H1 (cell line): Measurements from ENCODE around the gene NEDD1. TPM values are rescaled to one million over a fixed set of nuclear protein-coding genes. Genes with fewer than 3 reads are reported as not detected.

Source experiments
- CTCF ChIA-PET: fragments of 300-600 bp; sonication (Branson Sonifier 250); formaldehyde crosslinking; loops from one replicate; lab custom pipeline; 2021; ENCODE audit not compliant: partially characterized antibody; lab: Charles Lee
- POLR2A ChIA-PET: fragments of 300-600 bp; sonication (Branson Sonifier 250); formaldehyde crosslinking; loops from one replicate; lab custom pipeline; 2021; ENCODE audit warnings: inconsistent platforms; ENCODE audit not compliant: partially characterized antibody; lab: Charles Lee
- DNase-seq, 2 experiments: peaks; one replicate each; pipeline versions ENCODE4 v3.0.0 to v3.0.0-alpha.2; 2010 to 2022; ENCODE audit warnings: low spot score in 2 of 2, low read depth in 1 of 2, mixed read lengths in 1 of 2
- FAIRE-seq: peaks from 2 replicates; lab custom pipeline; 2011; peaks lifted over from hg19 to GRCh38; lab: Jason Lieb, UNC
- H2AFZ ChIP-seq: 2 replicates; pipeline ENCODE4 v1.8.1; 2012; ENCODE audit warnings: low read length, inconsistent platforms
- H2AK5ac ChIP-seq: 2 replicates; pipeline ENCODE4 v1.6.1; 2013; ENCODE audit warnings: low read depth, low read length
- H2BK120ac ChIP-seq: replicated peaks from 2 replicates; pipeline ENCODE3; 2013; ENCODE audit warnings: low read depth, low read length, inconsistent platforms
- H2BK12ac ChIP-seq: 2 replicates; pipeline ENCODE4 v1.6.1; 2013; ENCODE audit warnings: low read depth, low read length
- H2BK15ac ChIP-seq: 2 replicates; pipeline ENCODE4 v1.6.1; 2013; ENCODE audit warnings: low read length
- H2BK20ac ChIP-seq: 2 replicates; pipeline ENCODE4 v1.6.1; 2013; ENCODE audit warnings: low read length
- H2BK5ac ChIP-seq: 2 replicates; pipeline ENCODE4 v1.6.1; 2013; ENCODE audit warnings: low read depth, low read length
- H3K14ac ChIP-seq: 2 replicates; pipeline ENCODE4 v1.6.1; 2013; ENCODE audit warnings: inconsistent platforms; ENCODE audit not compliant: insufficient read length
- H3K18ac ChIP-seq: 2 replicates; pipeline ENCODE4 v1.6.1; 2013; ENCODE audit warnings: low read length; ENCODE audit errors: extremely low read depth
- H3K23ac ChIP-seq: 2 replicates; pipeline ENCODE4 v1.6.1; 2013; ENCODE audit warnings: inconsistent platforms; ENCODE audit not compliant: insufficient read length
- H3K23me2 ChIP-seq: 2 replicates; pipeline ENCODE4 v1.6.1; 2013; ENCODE audit warnings: low read depth, low read length
- H3K27ac ChIP-seq: 2 replicates; pipeline ENCODE4 v1.6.1; 2011; ENCODE audit warnings: low read depth, low read length, inconsistent platforms
- H3K27me3 ChIP-seq, 4 experiments: replicated peaks in 1 of 4; 1 replicate in 1 of 4; 2 replicates in 3 of 4; pipeline versions ENCODE4 v1.6.1 to v1.8.1; 2011 to 2013; ENCODE audit warnings: low read length in 3 of 4, mild to moderate bottlenecking in 3 of 4, inconsistent platforms in 2 of 4, mixed read lengths in 2 of 4, moderate library complexity in 1 of 4; ENCODE audit not compliant: control insufficient read depth in 3 of 4, insufficient read depth in 3 of 4; ENCODE audit errors: extremely low read depth in 1 of 4
- H3K36me3 ChIP-seq, 4 experiments: 2 replicates each; pipeline versions ENCODE4 v1.6.1 to v1.8.1; 2011 to 2013; ENCODE audit warnings: mild to moderate bottlenecking in 4 of 4, low read length in 3 of 4, moderate library complexity in 2 of 4, control low read depth in 1 of 4, inconsistent platforms in 1 of 4; ENCODE audit not compliant: insufficient read depth in 4 of 4, control insufficient read depth in 2 of 4
- H3K4ac ChIP-seq: replicated peaks from 2 replicates; pipeline ENCODE3; 2013; ENCODE audit warnings: low read length, low read depth, mixed read lengths, inconsistent platforms; ENCODE audit not compliant: insufficient read length
- H3K4me1 ChIP-seq, 4 experiments: replicated peaks in 1 of 4; 1 replicate in 1 of 4; 2 replicates in 3 of 4; pipeline versions ENCODE4 v1.6.1 to v1.8.1; 2011 to 2013; ENCODE audit warnings: low read length in 3 of 4, inconsistent platforms in 2 of 4, mixed read lengths in 1 of 4; ENCODE audit not compliant: insufficient read depth in 4 of 4, control insufficient read depth in 3 of 4
- H3K4me2 ChIP-seq, 2 experiments: 2 replicates each; pipeline versions ENCODE4 v1.6.1 to v1.8.1; 2011 to 2013; ENCODE audit warnings: low read depth in 2 of 2, low read length in 2 of 2, control low read depth in 1 of 2, inconsistent platforms in 1 of 2, mild to moderate bottlenecking in 1 of 2; ENCODE audit not compliant: insufficient read depth in 1 of 2
- H3K4me3 ChIP-seq, 4 experiments: fragments of 200-600, 300-600 bp in 1 of 4; sonication (generic), shearing (Covaris generic), sonication (Bioruptor Twin) in 1 of 4; 2 replicates each; pipeline versions ENCODE4 v1.5.1 to v1.8.1; 2011 to 2016; ENCODE audit warnings: low read length in 4 of 4, low read depth in 3 of 4, control low read depth in 2 of 4, inconsistent platforms in 2 of 4, mild to moderate bottlenecking in 2 of 4, mixed read lengths in 1 of 4, moderate library complexity in 1 of 4; ENCODE audit not compliant: insufficient read depth in 2 of 4; ENCODE audit errors: extremely low read depth in 1 of 4
- H3K56ac ChIP-seq: replicated peaks from 2 replicates; pipeline ENCODE3; 2013; ENCODE audit warnings: low read depth, mild to moderate bottlenecking, mixed read lengths, low read length, inconsistent platforms; ENCODE audit not compliant: insufficient read length
- H3K79me1 ChIP-seq: 2 replicates; pipeline ENCODE4 v1.6.1; 2013; ENCODE audit warnings: low read depth, low read length, control low read depth
- H3K79me2 ChIP-seq, 2 experiments: 2 replicates each; pipeline versions ENCODE4 v1.6.1 to v1.8.1; 2012 to 2013; ENCODE audit warnings: low read length in 2 of 2, mild to moderate bottlenecking in 2 of 2, inconsistent platforms in 1 of 2; ENCODE audit not compliant: insufficient read depth in 2 of 2, control insufficient read depth in 1 of 2
- H3K9ac ChIP-seq, 4 experiments: replicated peaks in 1 of 4; 1 replicate in 1 of 4; 2 replicates in 3 of 4; pipeline versions ENCODE4 v1.6.1 to v1.8.1; 2011 to 2013; ENCODE audit warnings: low read depth in 3 of 4, low read length in 3 of 4, control low read depth in 2 of 4, mild to moderate bottlenecking in 2 of 4, moderate library complexity in 2 of 4, inconsistent platforms in 1 of 4; ENCODE audit errors: extremely low read depth in 1 of 4
- H3K9me3 ChIP-seq, 2 experiments: 2 replicates each; pipeline versions ENCODE4 v1.6.1 to v1.8.1; 2012 to 2013; ENCODE audit warnings: mild to moderate bottlenecking in 2 of 2, moderate library complexity in 2 of 2, control low read depth in 1 of 2, inconsistent platforms in 1 of 2, low read depth in 1 of 2, low read length in 1 of 2, mixed read lengths in 1 of 2; ENCODE audit not compliant: insufficient read depth in 2 of 2
- H4K20me1 ChIP-seq, 2 experiments: replicated peaks in 1 of 2; 2 replicates each; pipeline versions ENCODE3 to v1.8.1; 2011 to 2013; ENCODE audit warnings: inconsistent platforms in 2 of 2, low read length in 2 of 2, mild to moderate bottlenecking in 1 of 2; ENCODE audit not compliant: insufficient read depth in 2 of 2, control insufficient read depth in 1 of 2
- H4K5ac ChIP-seq: 2 replicates; pipeline ENCODE4 v1.6.1; 2013; ENCODE audit warnings: low read length, low read depth, mixed read lengths, inconsistent platforms; ENCODE audit not compliant: insufficient read length
- H4K8ac ChIP-seq: 2 replicates; pipeline ENCODE4 v1.8.0; 2013; ENCODE audit warnings: mild to moderate bottlenecking, moderate library complexity, low read length, inconsistent platforms; ENCODE audit not compliant: insufficient read depth; ENCODE audit errors: extremely low read depth
- H4K91ac ChIP-seq: replicated peaks from 2 replicates; pipeline ENCODE3; 2013; ENCODE audit warnings: low read length, mixed read lengths, inconsistent platforms; ENCODE audit not compliant: insufficient read length
- ASH2L ChIP-seq: fragments of 200-600, 300-600 bp; sonication (generic); IDR thresholded peaks from one replicate; pipeline ENCODE4 v1.7.1; 2017; ENCODE audit warnings: low read length
- BCL11A ChIP-seq, 2 experiments: IDR thresholded peaks; one replicate each; pipeline ENCODE4 v1.6.1; 2011; ENCODE audit warnings: low read depth in 2 of 2, low read length in 2 of 2, mild to moderate bottlenecking in 2 of 2
- CREB1 ChIP-seq: IDR thresholded peaks from 2 replicates; pipeline ENCODE4 v1.6.1; 2012; ENCODE audit warnings: inconsistent platforms
- KDM1A ChIP-seq: fragments of 200-600, 300-600 bp; sonication (generic); IDR thresholded peaks from 2 replicates; pipeline ENCODE4 v1.7.1; 2016; ENCODE audit warnings: mild to moderate bottlenecking, low read length, borderline replicate concordance
- KDM4A ChIP-seq: IDR thresholded peaks from one replicate; pipeline ENCODE4 v1.7.1; 2012; ENCODE audit warnings: low read depth, mild to moderate bottlenecking, moderate library complexity, low read length, inconsistent platforms; ENCODE audit not compliant: severe bottlenecking
- MAFK ChIP-seq: IDR thresholded peaks from 2 replicates; pipeline ENCODE4 v1.6.1; 2012; ENCODE audit warnings: low read depth, mild to moderate bottlenecking, improper control_type of control experiment, low read length
- NRF1 ChIP-seq: IDR thresholded peaks from 2 replicates; pipeline ENCODE4 v1.6.1; 2011; ENCODE audit warnings: mild to moderate bottlenecking, low read depth, low read length, improper control_type of control experiment
- POLR2A ChIP-seq, 2 experiments: IDR thresholded peaks; 1 replicate in 1 of 2; 2 replicates in 1 of 2; pipeline ENCODE4 v1.6.1; 2011; ENCODE audit warnings: low read depth in 2 of 2, low read length in 2 of 2, mild to moderate bottlenecking in 2 of 2; ENCODE audit errors: control extremely low read depth in 1 of 2
- SIRT6 ChIP-seq: IDR thresholded peaks from one replicate; pipeline ENCODE4 v1.7.1; 2012; ENCODE audit warnings: low read length, inconsistent platforms
- SIX5 ChIP-seq: IDR thresholded peaks from 2 replicates; pipeline ENCODE4 v1.6.1; 2011; ENCODE audit warnings: mild to moderate bottlenecking, low read depth, low read length
- TAF1 ChIP-seq: IDR thresholded peaks from 2 replicates; pipeline ENCODE4 v1.6.1; 2011; ENCODE audit warnings: mild to moderate bottlenecking, low read depth, low read length
- TBP ChIP-seq: IDR thresholded peaks from 2 replicates; pipeline ENCODE4 v1.6.1; 2011; ENCODE audit warnings: low read depth, low read length, improper control_type of control experiment
- WGBS, 2 experiments: shearing (Covaris generic) in 1 of 2; methylation state at CpG; one replicate each; pipeline versions ENCODE4 v1.1.6 to v1.1.7; 2013 to 2015; ENCODE audit warnings: low lambda C conversion rate in 2 of 2, mixed read lengths in 2 of 2, inconsistent platforms in 1 of 2, low coverage in 1 of 2, missing lambda C conversion rate in 1 of 2; ENCODE audit not compliant: insufficient replicate concordance in 2 of 2, insufficient coverage in 1 of 2, insufficient read length in 1 of 2; ENCODE audit errors: extremely low coverage in 1 of 2, missing lambda C conversion rate in 1 of 2; 5-methylcytosine and 5-hydroxymethylcytosine counted together
- polyA plus RNA-seq, 7 experiments: library from polyadenylated mRNA; depleted of rRNA in 3 of 7; stranded (reverse) in 5 of 7; unstranded in 2 of 7; fragments of >200 nt in 5 of 7; fragments of 200-250 nt in 2 of 7; gene quantifications; 1 replicate in 5 of 7; 2 replicates in 1 of 7; 4 replicates in 1 of 7; pipeline versions ENCODE4 v1.2.1 to v1.2.3, GENCODE V29; 2011 to 2013; ENCODE audit warnings: missing spikeins in 2 of 7, mixed read lengths in 2 of 7
- total RNA-seq: library from RNA; stranded (reverse); fragmentation: NEBNext Ultra II Directional; extraction: Animal tissue kit (Norgen Biotek cat#: 25700); gene quantifications from 2 replicates; pipeline ENCODE4 v1.2.1, GENCODE V29; 2021
- TF ChIP-seq, protein P1 (sequence below), 3 experiments: IDR thresholded peaks; 1 replicate in 2 of 3; 2 replicates in 1 of 3; pipeline versions ENCODE4 v1.5.1 to v1.6.1; 2011; ENCODE audit warnings: low read length in 3 of 3, mild to moderate bottlenecking in 3 of 3, inconsistent platforms in 2 of 3, low read depth in 1 of 3, moderate library complexity in 1 of 3; ENCODE audit not compliant: insufficient read depth in 1 of 3; ENCODE audit errors: control extremely low read depth in 1 of 3

The NEDD1 gene
- total and polyA plus RNA-seq, 2 of the 8 experiments (the other 6 are each of a cell fraction or from before 2014, with no cell fraction given): 9.0 to 26.6 TPM

- H4K8ac ChIP-seq: no peak overlapping the region
- no peak overlapping the region for H3K56ac ChIP-seq
- no peak overlapping the region for H2AK5ac ChIP-seq
- H3K4me1 ChIP-seq: peaks cover 0 to 6% (median 0%) of the 10 kb centered on the region in 4 experiments; a peak in 2 of 7 replicates
- no peak overlapping the region for H2BK120ac ChIP-seq
- FAIRE-seq (no peak), DNase-seq (no peak)
- H3K23me2 ChIP-seq: no peaks in the 10 kb centered on the region
- H3K4ac ChIP-seq: no peak overlapping the region
- no peak overlapping the region for H2BK20ac ChIP-seq
- no peaks in the 10 kb centered on the region for H3K79me2 ChIP-seq
- no peaks in the 10 kb centered on the region for H3K27me3 ChIP-seq
- H3K79me1 ChIP-seq: no peaks in the 10 kb centered on the region
- H3K23ac ChIP-seq: no peak overlapping the region
- H2AFZ ChIP-seq: no peak overlapping the region
- H4K5ac ChIP-seq: no peak overlapping the region
- H3K9me3 ChIP-seq: no peaks in the 10 kb centered on the region; a peak in 1 of 4 replicates
- ChIA-PET CTCF (interaction anchor here (0.7 to 1.3 kb wide), 2 partner anchors 82 to 710 kb away, joined by 3 to 4 read pairs; no protein-coding TSS in a partner anchor), POLR2A (no interaction called here)
- H3K4me2 ChIP-seq: no peak overlapping the region
- no peak overlapping the region for H2BK12ac ChIP-seq
- no peak overlapping the region for H3K27ac ChIP-seq
- no peaks in the 10 kb centered on the region for H4K20me1 ChIP-seq
- no peak overlapping the region for H3K18ac ChIP-seq
- no peak overlapping the region for H3K14ac ChIP-seq
- no peak overlapping the region for H2BK5ac ChIP-seq
- no peak overlapping the region for H3K9ac ChIP-seq
- H4K91ac ChIP-seq: no peak overlapping the region
- no peak overlapping the region for H2BK15ac ChIP-seq
- H3K4me3 ChIP-seq: no peak overlapping the region
- H3K36me3 ChIP-seq: no peaks in the 10 kb centered on the region
- 88% methylated on average over 1 of the region's 1 CpG; no CpG with 5 or more reads in 1 of the 2 experiments for WGBS, 2 experiments
- TF ChIP-seq NRF1: no peak
- no peak for TF ChIP-seq SIRT6
- no peak for TF ChIP-seq SIX5
- TF ChIP-seq BCL11A (IDR thresholded peaks at IDR 0.05; ENCODE audit: low read depth in 2 of 2, low read length in 2 of 2): no peak
- TF ChIP-seq CREB1: no peak
- TF ChIP-seq MAFK: no peak
- no peak for TF ChIP-seq POLR2A (IDR thresholded peaks at IDR 0.05; ENCODE audit: control extremely low read depth in 1 of 2, low read depth in 2 of 2, low read length in 2 of 2)
- TF ChIP-seq ASH2L: no peak
- TF ChIP-seq KDM1A: no peak
- TF ChIP-seq, protein P1, sequence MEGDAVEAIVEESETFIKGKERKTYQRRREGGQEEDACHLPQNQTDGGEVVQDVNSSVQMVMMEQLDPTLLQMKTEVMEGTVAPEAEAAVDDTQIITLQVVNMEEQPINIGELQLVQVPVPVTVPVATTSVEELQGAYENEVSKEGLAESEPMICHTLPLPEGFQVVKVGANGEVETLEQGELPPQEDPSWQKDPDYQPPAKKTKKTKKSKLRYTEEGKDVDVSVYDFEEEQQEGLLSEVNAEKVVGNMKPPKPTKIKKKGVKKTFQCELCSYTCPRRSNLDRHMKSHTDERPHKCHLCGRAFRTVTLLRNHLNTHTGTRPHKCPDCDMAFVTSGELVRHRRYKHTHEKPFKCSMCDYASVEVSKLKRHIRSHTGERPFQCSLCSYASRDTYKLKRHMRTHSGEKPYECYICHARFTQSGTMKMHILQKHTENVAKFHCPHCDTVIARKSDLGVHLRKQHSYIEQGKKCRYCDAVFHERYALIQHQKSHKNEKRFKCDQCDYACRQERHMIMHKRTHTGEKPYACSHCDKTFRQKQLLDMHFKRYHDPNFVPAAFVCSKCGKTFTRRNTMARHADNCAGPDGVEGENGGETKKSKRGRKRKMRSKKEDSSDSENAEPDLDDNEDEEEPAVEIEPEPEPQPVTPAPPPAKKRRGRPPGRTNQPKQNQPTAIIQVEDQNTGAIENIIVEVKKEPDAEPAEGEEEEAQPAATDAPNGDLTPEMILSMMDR (IDR thresholded peaks at IDR 0.05; ENCODE audit: control extremely low read depth in 1 of 3, insufficient read depth in 1 of 3, low read depth in 1 of 3, low read length in 3 of 3): no peak
- no peak for TF ChIP-seq KDM4A
- TF ChIP-seq TBP: no peak
- TF ChIP-seq TAF1: no peak
These were observed 48.9 kb upstream of the NEDD1 start for GRCh38 chr12:96858162-96858561.
